ELF-1 (cell line): ENCODE measurements around the gene PRKG2.

ENCODE experiments used
- DNase-seq: peaks from one replicate; pipeline ENCODE4 v3.0.0-alpha.2; 2016; ENCODE audit warnings: low read depth, low spot score

Gene PRKG2

GRCh38 chr4:81153714-81154323 is 61.2 kb downstream of the PRKG2 start:
- peak; percentile 76 for DNase-seq

- no peak for DNase-seq
Measured at GRCh38 chr4:81152839-81153713, 61.9 kb downstream of the PRKG2 start.

- no peak for DNase-seq
Measured at GRCh38 chr4:81149976-81150375, 65.0 kb downstream of the PRKG2 start.

GRCh38 chr4:81148576-81148975 is 66.4 kb downstream of the PRKG2 start:
- no peak for DNase-seq

- DNase-seq, result no peak
Measured at GRCh38 chr4:81146466-81146865, 68.6 kb downstream of the PRKG2 start.

- DNase-seq, result no peak
Measured at GRCh38 chr4:81143183-81143582, 71.8 kb downstream of the PRKG2 start.

- DNase-seq, result no peak
Measured at GRCh38 chr4:81142744-81143143, 72.3 kb downstream of the PRKG2 start.

GRCh38 chr4:81137894-81138293 is 77.1 kb downstream of the PRKG2 start:
- DNase-seq, result no peak

GRCh38 chr4:81137446-81137845 is 77.6 kb downstream of the PRKG2 start:
- DNase-seq, result no peak

GRCh38 chr4:81136161-81136905 is 78.7 kb downstream of the PRKG2 start:
- DNase-seq, result no peak

GRCh38 chr4:81135501-81135900 is 79.5 kb downstream of the PRKG2 start:
- DNase-seq, result no peak

GRCh38 chr4:81131563-81131962 is 83.5 kb downstream of the PRKG2 start:
- no peak for DNase-seq

GRCh38 chr4:81131066-81131465 is 84.0 kb downstream of the PRKG2 start:
- DNase-seq, result no peak

GRCh38 chr4:81130569-81130968 is 84.5 kb downstream of the PRKG2 start:
- peak; percentile 87 for DNase-seq

GRCh38 chr4:81120055-81120454 is 95.0 kb downstream of the PRKG2 start:
- DNase-seq, result no peak

GRCh38 chr4:81118086-81118485 is 96.9 kb downstream of the PRKG2 start:
- DNase-seq, result no peak

GRCh38 chr4:81116566-81116965 is 98.5 kb downstream of the PRKG2 start:
- no peak for DNase-seq

GRCh38 chr4:81113024-81113423 is 102.0 kb downstream of the PRKG2 start:
- DNase-seq, result no peak

GRCh38 chr4:81109356-81109755 is 105.7 kb downstream of the PRKG2 start:
- no peak for DNase-seq

GRCh38 chr4:81106150-81106549 is 108.9 kb downstream of the PRKG2 start:
- no peak for DNase-seq

- no peak for DNase-seq
Measured at GRCh38 chr4:81102107-81102506, 112.9 kb downstream of the PRKG2 start.

GRCh38 chr4:81096566-81096965 is 118.5 kb downstream of the PRKG2 start:
- DNase-seq, result no peak
